K562 (cell line): ENCODE results near the gene CCZ1B. TPM values are rescaled to one million over a fixed set of nuclear protein-coding genes. Genes with fewer than 3 reads are reported as not detected.
A peak's percentile ranks its signal among the peaks of the same experiment; 100 is the strongest.
"Not testable (repeated sequence)": the region's sequence is repeated elsewhere in the genome, so short reads cannot be mapped to it uniquely, and the experiment has no call there.

Experiments used
- ATAC-seq: fragments of 200-7000 bp; cut with Tn5 transposase; 3 replicates; pipeline ENCODE4 v1.9.1; 2020; ENCODE audit warnings: moderate library complexity
- BruUV-seq: library from RNA; stranded (reverse); fragments of 400-500 nt; replicated peaks from 2 replicates; lab custom pipeline; 2021; lab: Mats Ljungman, UMichigan
- CTCF ChIA-PET: fragments of 300-600 bp; formaldehyde crosslinking; extraction: SDS; loops from one replicate; lab custom pipeline; 2021; ENCODE audit warnings: low intra/inter-chr PET ratio; lab: Yijun Ruan, JAX
- POLR2A ChIA-PET: fragments of 300-600, 350-650 bp; sonication (Branson Sonifier 250); formaldehyde crosslinking; extraction: SDS; loops from one replicate; lab custom pipeline; 2021; ENCODE audit warnings: antibody characterized with exemption, inconsistent platforms; lab: Yijun Ruan, JAX
- DNase-seq, 4 experiments: peaks; one replicate each; pipeline versions ENCODE4 v3.0.0 to v3.0.0-alpha.2; 2011 to 2018; ENCODE audit warnings: low spot score in 3 of 4, mixed read lengths in 3 of 4; ENCODE audit errors: extremely low read depth in 1 of 4
- FAIRE-seq: peaks from 2 replicates; lab custom pipeline; 2011; peaks lifted over from hg19 to GRCh38; lab: Jason Lieb, UNC
- H2AFZ ChIP-seq: 2 replicates; pipeline ENCODE4 v1.6.0; 2011; ENCODE audit warnings: low read depth, low read length, control low read depth, inconsistent platforms
- H3K27ac ChIP-seq: fragments of 200-600 bp; 3 replicates; pipeline ENCODE4 v1.8.0; 2011; ENCODE audit warnings: low read depth, mild to moderate bottlenecking, control low read depth, inconsistent platforms, low read length, moderate library complexity, mixed read lengths; ENCODE audit errors: extremely low read depth
- H3K27me3 ChIP-seq, 2 experiments: fragments of 300-600 bp in 1 of 2; 2 replicates in 1 of 2; 3 replicates in 1 of 2; pipeline versions ENCODE4 v1.6.0 to v1.8.0; 2011; ENCODE audit warnings: inconsistent platforms in 2 of 2, low read length in 2 of 2, mild to moderate bottlenecking in 1 of 2, mixed read lengths in 1 of 2, moderate library complexity in 1 of 2; ENCODE audit not compliant: control insufficient read depth in 2 of 2, insufficient read depth in 2 of 2
- H3K36me3 ChIP-seq: fragments of 300-600 bp; 3 replicates; pipeline ENCODE4 v1.8.0; 2011; ENCODE audit warnings: mild to moderate bottlenecking, low read length, inconsistent platforms; ENCODE audit not compliant: control insufficient read depth, insufficient read depth
- H3K4me1 ChIP-seq, 2 experiments: fragments of 200-600 bp in 1 of 2; replicated peaks in 1 of 2; 2 replicates in 1 of 2; 3 replicates in 1 of 2; pipeline versions ENCODE4 v1.5.1 to v1.8.0; 2011; ENCODE audit warnings: inconsistent platforms in 2 of 2, low read length in 2 of 2, mild to moderate bottlenecking in 1 of 2, mixed read lengths in 1 of 2, moderate library complexity in 1 of 2; ENCODE audit not compliant: control insufficient read depth in 2 of 2, insufficient read depth in 2 of 2
- H3K4me2 ChIP-seq: 2 replicates; pipeline ENCODE4 v1.6.1; 2011; ENCODE audit warnings: low read length, control low read depth, inconsistent platforms, mixed read lengths; ENCODE audit not compliant: insufficient read depth
- H3K4me3 ChIP-seq: fragments of 200-600 bp; sonication (generic), shearing (Covaris generic); 2 replicates; pipeline ENCODE4 v1.5.1; 2016; ENCODE audit warnings: control low read depth, inconsistent platforms
- H3K79me2 ChIP-seq: fragments of 200-600 bp; 3 replicates; pipeline ENCODE4 v1.8.0; 2011; ENCODE audit warnings: low read length, inconsistent platforms; ENCODE audit not compliant: control insufficient read depth, insufficient read depth
- H3K9ac ChIP-seq, 2 experiments: 2 replicates each; pipeline versions ENCODE4 v1.6.0 to v1.6.1; 2011; ENCODE audit warnings: low read depth in 2 of 2, low read length in 2 of 2, control low read depth in 1 of 2, inconsistent platforms in 1 of 2, mild to moderate bottlenecking in 1 of 2, mixed read lengths in 1 of 2; ENCODE audit not compliant: insufficient read depth in 1 of 2
- H3K9me1 ChIP-seq: one replicate; pipeline ENCODE4 v1.6.0; 2011; ENCODE audit warnings: inconsistent platforms, mild to moderate bottlenecking, low read length, moderate library complexity; ENCODE audit not compliant: control insufficient read depth, insufficient read depth
- H3K9me3 ChIP-seq: replicated peaks from 2 replicates; pipeline ENCODE4 v1.5.1; 2011; ENCODE audit warnings: low read depth, low read length, inconsistent platforms; ENCODE audit not compliant: control insufficient read depth, insufficient read depth
- H4K20me1 ChIP-seq: replicated peaks from 2 replicates; pipeline ENCODE4 v1.6.1; 2011; ENCODE audit warnings: low read length, inconsistent platforms, mixed read lengths; ENCODE audit not compliant: control insufficient read depth, insufficient read depth
- ASH1L ChIP-seq: fragments of 450-650 bp; IDR thresholded peaks from 2 replicates; pipeline ENCODE4 v1.6.1; 2018; ENCODE audit warnings: borderline replicate concordance, mild to moderate bottlenecking, low read depth; ENCODE audit not compliant: partially characterized antibody
- MEIS2 ChIP-seq: fragments of 450-650 bp; IDR thresholded peaks from 2 replicates; pipeline ENCODE4 v1.6.1; 2014; ENCODE audit warnings: mild to moderate bottlenecking; ENCODE audit not compliant: partially characterized antibody
- NFYB ChIP-seq: IDR thresholded peaks from 2 replicates; pipeline ENCODE4 v1.6.1; 2011; ENCODE audit warnings: mild to moderate bottlenecking, moderate library complexity; ENCODE audit not compliant: insufficient read length; ENCODE audit errors: extremely low read depth
- RBM25 ChIP-seq: fragments of 200-400 bp; formaldehyde crosslinking; IDR thresholded peaks from 2 replicates; pipeline ENCODE4 v1.6.1; 2018; ENCODE audit warnings: low read length, low read depth, moderate library complexity; ENCODE audit not compliant: severe bottlenecking
- SP2 ChIP-seq: IDR thresholded peaks from 2 replicates; pipeline ENCODE4 v1.6.1; 2011; ENCODE audit warnings: mild to moderate bottlenecking, low read depth, low read length, moderate library complexity; ENCODE audit not compliant: poor library complexity, severe bottlenecking; ENCODE audit errors: extremely low read depth
- WGBS: fragments of 100-300 bp; shearing (Covaris generic); methylation state at CpG from one replicate; pipeline ENCODE4 v1.1.6; 2016; ENCODE audit warnings: low coverage, mixed read lengths; ENCODE audit not compliant: insufficient coverage; ENCODE audit errors: missing lambda C conversion rate; 5-methylcytosine and 5-hydroxymethylcytosine counted together
- in situ Hi-C: fragments of 300-500 bp; cut with MboI; formaldehyde crosslinking; loops from 4 replicates; pipeline ENCODE4 v1.15.0; 2018; ENCODE audit warnings: inconsistent platforms, mixed read lengths
- intact Hi-C: fragments of 100-400 bp; cut with micrococcal nuclease; formaldehyde crosslinking; loops from 2 replicates; pipeline ENCODE4 v1.14.2; 2022
- polyA plus RNA-seq, 8 experiments: library from polyadenylated mRNA; depleted of rRNA in 4 of 8; stranded (reverse) in 5 of 8; unstranded in 3 of 8; fragments of >200 nt; fragmentation: Nextera tagmentation in 2 of 8; fragmentation: Illumina TruSeq in 1 of 8; extraction: Ambion mirVana in 2 of 8; extraction: Trizol in 1 of 8; gene quantifications; 2 replicates each; pipeline versions ENCODE4 v1.2.1 to v1.2.3, GENCODE V29; 2011 to 2014; ENCODE audit warnings: inconsistent platforms in 1 of 8, missing spikeins in 1 of 8
- total RNA-seq, 7 experiments: library from RNA; depleted of rRNA in 6 of 7; stranded (reverse); fragments of >200 nt in 6 of 7; fragmentation: Illumina TruSeq in 2 of 7; extraction: Trizol in 2 of 7; gene quantifications; 2 replicates each; pipeline versions ENCODE4 v1.2.1 to v1.2.3, GENCODE V29; 2011 to 2021; ENCODE audit warnings: low replicate concordance in 1 of 7
- TF ChIP-seq, protein P1 (sequence below), 2 experiments: IDR thresholded peaks in 1 of 2; conservative IDR thresholded peaks in 1 of 2; 2 replicates each; pipeline ENCODE4 v1.6.1; 2016; ENCODE audit warnings: low read depth in 2 of 2, mild to moderate bottlenecking in 1 of 2, missing compliant biosample characterization in 1 of 2, missing genetic modification characterization in 1 of 2, moderate library complexity in 1 of 2
- TF ChIP-seq, protein P2 (sequence below): fragments of 450-650 bp; IDR thresholded peaks from 2 replicates; pipeline ENCODE4 v1.6.1; 2016

CCZ1B gene
- total and polyA plus RNA-seq, 9 of the 15 experiments (the other 6 are each of a cell fraction or from before 2014, with no cell fraction given), result 8.1 to 78.5 (median 36.8) TPM

DNA sequence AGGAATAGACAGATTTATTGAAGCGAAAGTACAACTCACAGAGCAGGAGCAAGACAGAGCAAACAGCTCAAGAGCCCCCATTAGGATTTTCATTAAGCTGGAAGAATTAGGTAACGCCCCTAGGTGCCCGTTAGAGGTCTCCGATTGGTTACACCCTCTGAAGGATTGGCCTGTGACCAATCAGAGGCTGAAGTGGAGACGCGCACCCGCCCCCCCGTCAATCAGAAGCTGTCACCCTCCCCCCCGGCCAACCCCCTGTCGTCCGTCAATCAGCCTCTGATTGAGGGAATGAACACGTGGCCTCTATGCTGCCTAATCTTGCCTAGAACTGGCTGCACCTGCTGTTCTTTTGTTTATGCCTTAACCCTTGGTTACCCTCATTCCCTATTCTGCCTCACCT is 1.1 kb upstream of the CCZ1B start:
- H3K9me3 ChIP-seq, H3K9ac ChIP-seq, H3K4me1 ChIP-seq, FAIRE-seq, H3K9me1 ChIP-seq, H3K36me3 ChIP-seq, H3K79me2 ChIP-seq, H4K20me1 ChIP-seq, H3K27ac ChIP-seq, BruUV-seq, H3K4me3 ChIP-seq, POLR2A ChIA-PET, H2AFZ ChIP-seq, intact Hi-C loops, CTCF ChIA-PET, H3K4me2 ChIP-seq, in situ Hi-C loops: not testable (repeated sequence)
- ATAC-seq (peak; percentile 59), DNase-seq (peak in 3 of 4 experiments; percentile 17 to 44 (median 20))
- peak; percentile 68 for TF ChIP-seq MEIS2
- TF ChIP-seq SP2, result peak; percentile 36
- TF ChIP-seq, protein P1, sequence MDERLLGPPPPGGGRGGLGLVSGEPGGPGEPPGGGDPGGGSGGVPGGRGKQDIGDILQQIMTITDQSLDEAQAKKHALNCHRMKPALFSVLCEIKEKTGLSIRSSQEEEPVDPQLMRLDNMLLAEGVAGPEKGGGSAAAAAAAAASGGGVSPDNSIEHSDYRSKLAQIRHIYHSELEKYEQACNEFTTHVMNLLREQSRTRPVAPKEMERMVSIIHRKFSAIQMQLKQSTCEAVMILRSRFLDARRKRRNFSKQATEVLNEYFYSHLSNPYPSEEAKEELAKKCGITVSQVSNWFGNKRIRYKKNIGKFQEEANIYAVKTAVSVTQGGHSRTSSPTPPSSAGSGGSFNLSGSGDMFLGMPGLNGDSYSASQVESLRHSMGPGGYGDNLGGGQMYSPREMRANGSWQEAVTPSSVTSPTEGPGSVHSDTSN (CRISPR knock-in tag; IDR thresholded peaks at IDR 0.05; ENCODE audit: low read depth), result not testable (repeated sequence)
- TF ChIP-seq, protein P1 (tag; conservative IDR thresholded peaks at IDR 0.05; ENCODE audit: low read depth), result peak; percentile 72
- TF ChIP-seq NFYB, result peak; percentile 21
- TF ChIP-seq ASH1L, result peak; percentile 37
- TF ChIP-seq, protein P2, sequence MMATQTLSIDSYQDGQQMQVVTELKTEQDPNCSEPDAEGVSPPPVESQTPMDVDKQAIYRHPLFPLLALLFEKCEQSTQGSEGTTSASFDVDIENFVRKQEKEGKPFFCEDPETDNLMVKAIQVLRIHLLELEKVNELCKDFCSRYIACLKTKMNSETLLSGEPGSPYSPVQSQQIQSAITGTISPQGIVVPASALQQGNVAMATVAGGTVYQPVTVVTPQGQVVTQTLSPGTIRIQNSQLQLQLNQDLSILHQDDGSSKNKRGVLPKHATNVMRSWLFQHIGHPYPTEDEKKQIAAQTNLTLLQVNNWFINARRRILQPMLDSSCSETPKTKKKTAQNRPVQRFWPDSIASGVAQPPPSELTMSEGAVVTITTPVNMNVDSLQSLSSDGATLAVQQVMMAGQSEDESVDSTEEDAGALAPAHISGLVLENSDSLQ, result peak; percentile 96
- peak; percentile 15 for TF ChIP-seq RBM25
- WGBS, result 82% methylated on average over 2 of the region's 12 CpGs
- H3K27me3 ChIP-seq, result peaks cover 0 to 12% of the 10 kb centered on the region in 2 experiments; a peak in 2 of 5 replicates
